IMR-90 (cell line): ENCODE measurements around the gene DOK6. TPM values are rescaled to one million over a fixed set of nuclear protein-coding genes. Genes with fewer than 3 reads are reported as not detected.

Experiments
- ATAC-seq: fragments of 200-7000 bp; cut with Tn5 transposase; 2 replicates; pipeline ENCODE4 v1.9.1; 2020; ENCODE audit warnings: low read depth, mild to moderate bottlenecking, moderate library complexity
- BruUV-seq: library from RNA; stranded (reverse); fragments of 400-500 nt; replicated peaks from 2 replicates; lab custom pipeline; 2021; lab: Mats Ljungman, UMichigan
- CTCF ChIA-PET: fragments of 300-600 bp; formaldehyde crosslinking; extraction: SDS; loops from one replicate; lab custom pipeline; 2021; ENCODE audit warnings: antibody characterized with exemption; lab: Yijun Ruan, JAX
- POLR2A ChIA-PET: fragments of 300-600 bp; sonication (Branson Sonifier 250); formaldehyde crosslinking; loops from one replicate; lab custom pipeline; 2022; ENCODE audit warnings: antibody characterized with exemption; ENCODE audit not compliant: unreplicated experiment; lab: Charles Lee
- DNase-seq: peaks from one replicate; pipeline ENCODE4 v3.0.0; 2013
- H2AFZ ChIP-seq: replicated peaks from 2 replicates; pipeline ENCODE3; 2013; ENCODE audit warnings: low read length, mild to moderate bottlenecking; ENCODE audit not compliant: poor library complexity
- H2AK5ac ChIP-seq: 2 replicates; pipeline ENCODE4 v1.6.1; 2013; ENCODE audit warnings: low read depth, low read length, inconsistent platforms
- H2AK9ac ChIP-seq: replicated peaks from 2 replicates; pipeline ENCODE3; 2013; ENCODE audit warnings: mild to moderate bottlenecking, low read depth, low read length, moderate library complexity; ENCODE audit not compliant: poor library complexity
- H2BK120ac ChIP-seq: 2 replicates; pipeline ENCODE4 v1.6.1; 2013; ENCODE audit warnings: low read depth, low read length, inconsistent platforms
- H2BK15ac ChIP-seq: 3 replicates; pipeline ENCODE4 v1.6.1; 2013; ENCODE audit warnings: low read depth, low read length, inconsistent platforms
- H2BK20ac ChIP-seq: 2 replicates; pipeline ENCODE4 v1.6.1; 2013; ENCODE audit warnings: low read depth, mild to moderate bottlenecking, inconsistent platforms, low read length, moderate library complexity
- H2BK5ac ChIP-seq: 2 replicates; pipeline ENCODE4 v1.6.1; 2013; ENCODE audit warnings: mild to moderate bottlenecking, low read depth, low read length, inconsistent platforms; ENCODE audit not compliant: poor library complexity, severe bottlenecking
- H3K14ac ChIP-seq: replicated peaks from 2 replicates; pipeline ENCODE4 v1.6.1; 2013; ENCODE audit warnings: low read depth, low read length, inconsistent platforms
- H3K18ac ChIP-seq: 2 replicates; pipeline ENCODE4 v1.6.1; 2013; ENCODE audit warnings: low read depth, low read length, control low read depth
- H3K23ac ChIP-seq: 2 replicates; pipeline ENCODE4 v1.6.1; 2013; ENCODE audit warnings: low read depth, low read length, inconsistent platforms
- H3K27ac ChIP-seq: 2 replicates; pipeline ENCODE4 v1.5.1; 2013; ENCODE audit warnings: mild to moderate bottlenecking, control low read depth, low read length; ENCODE audit not compliant: insufficient read depth
- H3K27me3 ChIP-seq: 2 replicates; pipeline ENCODE4 v1.6.1; 2013; ENCODE audit warnings: low read length; ENCODE audit not compliant: control insufficient read depth, insufficient read depth
- H3K36me3 ChIP-seq: 2 replicates; pipeline ENCODE4 v1.6.1; 2013; ENCODE audit warnings: low read length, mixed read lengths; ENCODE audit not compliant: control insufficient read depth, insufficient read depth
- H3K4ac ChIP-seq: 2 replicates; pipeline ENCODE4 v1.6.1; 2013; ENCODE audit warnings: low read depth, low read length, inconsistent platforms
- H3K4me1 ChIP-seq: 2 replicates; pipeline ENCODE4 v1.6.1; 2013; ENCODE audit warnings: low read length, mixed read lengths; ENCODE audit not compliant: control insufficient read depth, insufficient read depth
- H3K4me2 ChIP-seq: 2 replicates; pipeline ENCODE4 v1.6.1; 2013; ENCODE audit warnings: low read depth, mild to moderate bottlenecking, control low read depth, low read length, moderate library complexity
- H3K4me3 ChIP-seq: 2 replicates; pipeline ENCODE4 v1.5.1; 2013; ENCODE audit warnings: low read depth, mild to moderate bottlenecking, control low read depth, low read length, moderate library complexity; ENCODE audit not compliant: insufficient read depth
- H3K56ac ChIP-seq: 2 replicates; pipeline ENCODE4 v1.6.1; 2013; ENCODE audit warnings: low read length, inconsistent platforms; ENCODE audit not compliant: insufficient read depth; ENCODE audit errors: extremely low read depth
- H3K79me1 ChIP-seq, 2 experiments: 2 replicates each; pipeline ENCODE4 v1.6.1; 2013; ENCODE audit warnings: low read length in 2 of 2, inconsistent platforms in 1 of 2, low read depth in 1 of 2
- H3K9ac ChIP-seq: 2 replicates; pipeline ENCODE4 v1.6.1; 2013; ENCODE audit warnings: low read depth, low read length, control low read depth
- H3K9me1 ChIP-seq: 2 replicates; pipeline ENCODE4 v1.6.1; 2013; ENCODE audit warnings: low read length, inconsistent platforms; ENCODE audit not compliant: insufficient read depth
- H3K9me3 ChIP-seq: 2 replicates; pipeline ENCODE4 v1.6.1; 2013; ENCODE audit warnings: low read length; ENCODE audit not compliant: control insufficient read depth, insufficient read depth
- H4K20me1 ChIP-seq: 2 replicates; pipeline ENCODE4 v1.6.1; 2013; ENCODE audit warnings: low read length, inconsistent platforms; ENCODE audit not compliant: insufficient read depth
- H4K5ac ChIP-seq: 2 replicates; pipeline ENCODE4 v1.6.1; 2013; ENCODE audit warnings: mild to moderate bottlenecking, low read depth, low read length, control low read depth
- H4K8ac ChIP-seq, 2 experiments: 2 replicates each; pipeline ENCODE4 v1.6.1; 2013; ENCODE audit warnings: low read depth in 2 of 2, low read length in 2 of 2, control low read depth in 1 of 2, inconsistent platforms in 1 of 2
- H4K91ac ChIP-seq: 2 replicates; pipeline ENCODE4 v1.6.1; 2013; ENCODE audit warnings: low read depth, low read length, inconsistent platforms; ENCODE audit not compliant: insufficient read depth
- BHLHE40 ChIP-seq: fragments of 150-350 bp; IDR thresholded peaks from 2 replicates; pipeline ENCODE4 v1.6.1; 2016; ENCODE audit warnings: mild to moderate bottlenecking, low read depth, low read length
- CEBPB ChIP-seq: IDR thresholded peaks from 2 replicates; pipeline ENCODE4 v1.6.1; 2012; ENCODE audit warnings: low read depth, low read length, improper control_type of control experiment
- CHD1 ChIP-seq: IDR thresholded peaks from 2 replicates; pipeline ENCODE4 v1.6.1; 2012; ENCODE audit warnings: low read depth, low read length, improper control_type of control experiment
- CTCF ChIP-seq: conservative IDR thresholded peaks from 2 replicates; pipeline ENCODE4 v1.5.1; 2012; ENCODE audit warnings: mild to moderate bottlenecking, low read depth, low read length, improper control_type of control experiment
- ELK1 ChIP-seq: fragments of 150-350 bp; IDR thresholded peaks from 2 replicates; pipeline ENCODE4 v1.6.1; 2016; ENCODE audit warnings: low read depth, mild to moderate bottlenecking, low read length, moderate library complexity, borderline replicate concordance
- FOS ChIP-seq: fragments of 150-350 bp; IDR thresholded peaks from 2 replicates; pipeline ENCODE4 v1.6.1; 2016; ENCODE audit warnings: low read depth, low read length
- MAFK ChIP-seq: IDR thresholded peaks from 2 replicates; pipeline ENCODE4 v1.6.1; 2012; ENCODE audit warnings: low read depth, low read length, improper control_type of control experiment
- MAZ ChIP-seq: IDR thresholded peaks from 2 replicates; pipeline ENCODE4 v1.6.1; 2012; ENCODE audit warnings: low read depth, mild to moderate bottlenecking, low read length, improper control_type of control experiment, moderate library complexity, borderline replicate concordance
- MXI1 ChIP-seq: IDR thresholded peaks from 2 replicates; pipeline ENCODE4 v1.6.1; 2012; ENCODE audit warnings: low read depth, mild to moderate bottlenecking, low read length, moderate library complexity, borderline replicate concordance
- NFE2L2 ChIP-seq: fragments of 150-350 bp; IDR thresholded peaks from 2 replicates; pipeline ENCODE4 v1.6.1; 2016; ENCODE audit warnings: low read depth, mild to moderate bottlenecking, low read length
- POLR2A ChIP-seq: IDR thresholded peaks from 2 replicates; pipeline ENCODE4 v1.6.1; 2012; ENCODE audit warnings: mild to moderate bottlenecking, low read depth, low read length
- RAD21 ChIP-seq: IDR thresholded peaks from 2 replicates; pipeline ENCODE4 v1.6.1; 2012; ENCODE audit warnings: low read length, improper control_type of control experiment
- RCOR1 ChIP-seq: IDR thresholded peaks from 2 replicates; pipeline ENCODE4 v1.6.1; 2012; ENCODE audit warnings: mild to moderate bottlenecking, low read length, improper control_type of control experiment; ENCODE audit not compliant: insufficient replicate concordance
- RFX5 ChIP-seq: IDR thresholded peaks from 2 replicates; pipeline ENCODE4 v1.8.0; 2012; ENCODE audit warnings: low read depth, mild to moderate bottlenecking, low read length, moderate library complexity
- SMC3 ChIP-seq: fragments of 150-350 bp; IDR thresholded peaks from 2 replicates; pipeline ENCODE4 v1.6.1; 2016; ENCODE audit warnings: low read depth, mild to moderate bottlenecking, antibody characterized with exemption, low read length, moderate library complexity
- USF2 ChIP-seq: fragments of 150-350 bp; IDR thresholded peaks from 2 replicates; pipeline ENCODE4 v1.6.1; 2017; ENCODE audit warnings: mild to moderate bottlenecking, antibody characterized with exemption, low read length, low read depth
- WGBS, 2 experiments: methylation state at CpG; one replicate each; pipeline versions ENCODE4 v1.1.5 to v1.1.7; 2013; ENCODE audit warnings: missing lambda C conversion rate in 2 of 2; ENCODE audit not compliant: insufficient read length in 1 of 2; ENCODE audit errors: extremely low coverage in 2 of 2; 5-methylcytosine and 5-hydroxymethylcytosine counted together
- dilution Hi-C: fragments of 300-500 bp; cut with HindIII; formaldehyde crosslinking; loops from one replicate; pipeline ENCODE4 v1.14.3; 2018; ENCODE audit warnings: low sequenced_read_pairs; ENCODE audit not compliant: unreplicated experiment
- in situ Hi-C: fragments of 300-500 bp; cut with MboI; formaldehyde crosslinking; loops from 3 replicates; pipeline ENCODE4 v1.14.3; 2019; ENCODE audit warnings: low sequenced_read_pairs, inconsistent platforms, mixed read lengths
- intact Hi-C: fragments of 100-400 bp; cut with micrococcal nuclease; formaldehyde crosslinking; loops from 2 replicates; pipeline ENCODE4 v1.10.0; 2022
- polyA plus RNA-seq, 3 experiments: library from polyadenylated mRNA; depleted of rRNA; stranded (reverse); fragments of >200 nt; gene quantifications; 2 replicates each; pipeline ENCODE4 v1.2.3, GENCODE V29; 2012; ENCODE audit warnings: low replicate concordance in 1 of 3
- total RNA-seq: library from RNA; depleted of rRNA; stranded (reverse); fragments of >200 nt; gene quantifications from 2 replicates; pipeline ENCODE4 v1.2.3, GENCODE V29; 2012

The DOK6 gene
- total and polyA plus RNA-seq, 2 of the 4 experiments (the other 2 are of a cell fraction): 1.9 to 2.7 TPM

GRCh38 chr18:69658685-69659084 lies 258.0 kb downstream of the DOK6 start:
- POLR2A ChIA-PET: no interaction called here
- Histone ChIP-seq H2AFZ (no peak overlapping the region), H3K4me3 (no peak overlapping the region), H3K9ac (no peak overlapping the region), H3K27ac (no peak overlapping the region), H3K4me2 (no peak overlapping the region), H3K9me1 (no peaks in the 10 kb centered on the region; the same call in 1 of the 2 replicates), H2BK15ac (no peak overlapping the region), H3K4ac (no peak overlapping the region), H4K8ac (no peak overlapping the region), H3K27me3 (no peaks in the 10 kb centered on the region), H3K4me1 (peaks cover 2% of the 10 kb centered on the region; the same call in 1 of the 2 replicates), H3K18ac (no peak overlapping the region), H3K14ac (no peak overlapping the region), H4K20me1 (no peaks in the 10 kb centered on the region), H3K56ac (no peak overlapping the region), H2BK120ac (no peak overlapping the region), H2BK20ac (no peak overlapping the region), H4K5ac (no peak overlapping the region), H3K9me3 (no peaks in the 10 kb centered on the region), H2BK5ac (no peak overlapping the region), H3K36me3 (no peaks in the 10 kb centered on the region), H4K91ac (no peak overlapping the region), H3K79me1 (no peaks in the 10 kb centered on the region), H2AK5ac (no peak overlapping the region), H3K23ac (no peak overlapping the region), H2AK9ac (no peak overlapping the region)
- ATAC-seq: no peak
- CTCF ChIA-PET: no interaction called here
- in situ Hi-C loops: no loop called here
- WGBS, 2 experiments: no CpG with 5 or more reads among the region's 2 CpGs
- intact Hi-C loops: no loop called here
- dilution Hi-C loops: no loop called here
- BruUV-seq: no TSS peak
- no peak for DNase-seq
- TF ChIP-seq CHD1 (no peak), RCOR1 (no peak), SMC3 (no peak), BHLHE40 (no peak), MXI1 (no peak), CEBPB (no peak), NFE2L2 (no peak), RFX5 (no peak), USF2 (no peak), RAD21 (no peak), MAFK (no peak), MAZ (no peak), POLR2A (no peak), CTCF (no peak), FOS (no peak), ELK1 (no peak)
